ENCODE results near the gene SMIM7.

The SMIM7 gene

DNA sequence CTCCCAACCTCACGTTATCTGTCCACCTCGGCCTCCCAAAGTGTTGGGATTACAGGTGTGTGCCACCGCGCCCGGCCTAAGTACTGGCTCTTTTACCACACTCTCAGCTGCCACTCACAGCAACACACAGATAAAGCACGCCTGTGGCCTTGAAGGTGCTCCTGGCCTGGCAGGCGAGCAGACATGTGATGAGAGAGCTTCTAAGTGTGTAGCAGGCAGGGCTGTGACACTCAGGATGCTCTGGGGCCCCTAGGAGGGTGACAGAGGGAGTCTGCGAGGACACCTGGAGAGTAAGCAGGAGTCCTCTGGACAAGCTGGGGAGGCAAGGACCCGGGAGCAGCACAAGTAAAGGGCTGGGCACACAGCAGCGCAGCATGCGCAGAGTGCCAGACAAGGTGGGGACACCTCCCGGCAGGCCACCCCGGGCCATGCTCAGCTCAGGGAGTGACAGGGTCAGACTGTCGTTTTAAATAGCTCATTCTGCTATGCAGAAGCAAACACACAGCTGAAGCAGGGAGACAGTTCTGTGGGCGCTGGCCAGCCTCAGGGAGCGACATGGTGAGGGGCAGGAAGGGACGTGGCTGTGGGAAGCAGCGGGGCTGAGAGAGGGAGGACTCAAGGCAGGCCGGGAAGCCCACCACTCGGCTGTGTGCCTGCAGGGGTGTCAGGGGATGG, 58.4 kb downstream of the SMIM7 start:
- DNase-seq (ENCODE audit: low read depth, low spot score), result no peak
- TF ChIP-seq POLR2AphosphoS5 (IDR thresholded peaks at IDR 0.05; ENCODE audit: borderline replicate concordance, low read depth, low read length) (no peak), EZH2 (IDR thresholded peaks at IDR 0.05) (no peak), FOXP2 (optimal IDR thresholded peaks at IDR 0.05; ENCODE audit: control extremely low read depth, extremely low read length, insufficient read depth) (no peak)
- no peaks in the 10 kb centered on the region for H3K36me3 ChIP-seq (ENCODE audit: insufficient read depth, low read length)
- no peak overlapping the region for H3K9ac ChIP-seq (ENCODE audit: insufficient read length)
- H3K9me3 ChIP-seq (ENCODE audit: low read depth, low read length), result no peaks in the 10 kb centered on the region
- no peak overlapping the region for H3K4me3 ChIP-seq
- H3K27ac ChIP-seq, result no peak overlapping the region

DNA sequence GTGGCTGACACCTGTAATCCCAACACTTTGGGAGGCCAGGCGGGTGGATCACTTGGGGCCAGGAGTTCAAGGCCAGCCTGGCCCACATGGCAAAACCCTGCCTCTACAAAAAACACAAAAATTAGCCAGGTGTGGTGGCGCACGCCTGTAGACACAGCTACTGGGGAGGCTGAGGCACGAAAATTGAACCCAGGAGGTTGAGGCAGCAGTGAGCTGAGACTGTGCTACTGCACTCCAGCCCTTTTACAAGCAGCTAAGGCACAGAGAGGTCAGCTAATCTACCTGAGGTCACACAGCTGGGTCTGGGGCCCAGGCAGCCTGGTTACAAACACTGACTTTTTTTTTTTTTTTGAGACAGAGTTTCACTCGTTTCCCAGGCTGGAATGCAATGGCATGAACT, 59.1 kb downstream of the SMIM7 start:
- no peak for TF ChIP-seq POLR2AphosphoS5 (IDR thresholded peaks at IDR 0.05; ENCODE audit: borderline replicate concordance, low read depth, low read length)
- no peak for TF ChIP-seq EZH2 (IDR thresholded peaks at IDR 0.05)
- TF ChIP-seq FOXP2 (optimal IDR thresholded peaks at IDR 0.05; ENCODE audit: control extremely low read depth, extremely low read length, insufficient read depth), result no peak
- H3K27ac ChIP-seq, result no peak overlapping the region
- no peaks in the 10 kb centered on the region for H3K36me3 ChIP-seq (ENCODE audit: insufficient read depth, low read length)
- no peak overlapping the region for H3K9ac ChIP-seq (ENCODE audit: insufficient read length)
- no peaks in the 10 kb centered on the region for H3K9me3 ChIP-seq (ENCODE audit: low read depth, low read length)
- no peak overlapping the region for H3K4me3 ChIP-seq
- DNase-seq (ENCODE audit: low read depth, low spot score), result no peak

DNA sequence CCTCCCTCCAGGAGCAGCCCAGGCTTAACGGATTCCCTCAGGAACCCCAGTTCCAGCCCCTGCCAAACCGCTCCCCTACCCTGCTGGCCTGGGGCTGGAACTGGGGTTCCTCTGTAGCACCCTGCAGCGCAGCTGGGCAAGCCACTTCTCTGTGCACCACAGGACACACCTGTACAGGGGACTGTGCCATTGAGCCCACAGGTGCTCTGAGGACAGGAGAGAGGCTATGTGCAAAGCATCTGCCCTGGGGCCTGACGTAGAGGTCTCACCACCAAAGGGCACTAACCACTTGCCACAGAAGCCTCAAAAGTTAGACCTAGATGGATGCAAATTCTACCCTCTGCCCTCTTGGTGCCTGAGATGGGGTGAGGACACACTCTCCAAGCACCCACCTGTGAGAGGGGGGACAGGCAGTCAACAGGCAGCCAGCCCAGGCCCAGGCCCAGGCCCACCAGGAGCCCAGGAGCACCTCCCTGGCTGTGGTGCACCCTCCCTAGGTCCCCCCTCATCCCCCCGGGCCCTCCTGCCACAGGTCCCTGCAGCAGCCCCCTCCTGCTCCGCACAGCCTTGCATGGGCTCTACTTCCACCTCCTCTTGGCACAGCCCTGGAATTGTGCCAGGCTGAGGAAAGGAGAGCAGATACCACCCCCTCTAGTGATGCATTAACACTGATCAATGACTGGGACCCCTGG, 60.1 kb downstream of the SMIM7 start:
- H3K9me3 ChIP-seq (ENCODE audit: low read depth, low read length), result no peaks in the 10 kb centered on the region
- DNase-seq (ENCODE audit: low read depth, low spot score), result no peak
- no peak overlapping the region for H3K27ac ChIP-seq
- TF ChIP-seq FOXP2 (optimal IDR thresholded peaks at IDR 0.05; ENCODE audit: control extremely low read depth, extremely low read length, insufficient read depth) (no peak), EZH2 (IDR thresholded peaks at IDR 0.05) (no peak), POLR2AphosphoS5 (IDR thresholded peaks at IDR 0.05; ENCODE audit: borderline replicate concordance, low read depth, low read length) (no peak)
- H3K4me3 ChIP-seq, result no peak overlapping the region
- no peak overlapping the region for H3K9ac ChIP-seq (ENCODE audit: insufficient read length)
- no peaks in the 10 kb centered on the region for H3K36me3 ChIP-seq (ENCODE audit: insufficient read depth, low read length)

DNA sequence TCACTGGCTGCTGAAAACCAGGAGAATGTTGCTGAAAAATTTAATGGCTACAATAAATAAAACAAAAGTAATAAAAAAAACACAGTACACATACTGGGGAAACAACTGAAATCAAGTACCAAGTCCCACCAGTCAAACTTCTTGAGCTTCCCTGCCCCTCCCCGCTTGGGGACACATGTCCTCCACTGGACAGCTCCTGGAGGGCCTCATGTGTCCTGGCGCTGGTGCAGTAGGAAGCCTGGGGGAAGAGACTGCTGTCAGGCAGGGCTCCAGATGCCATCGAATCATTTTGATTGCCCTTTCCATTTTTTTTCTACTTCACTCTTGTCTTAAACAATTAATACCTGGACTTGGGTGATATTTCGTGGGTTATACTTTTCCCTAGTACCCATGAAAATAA, 61.1 kb downstream of the SMIM7 start:
- Histone ChIP-seq H3K27ac (no peak overlapping the region), H3K36me3 (ENCODE audit: insufficient read depth, low read length) (no peaks in the 10 kb centered on the region), H3K4me3 (no peak overlapping the region), H3K9me3 (ENCODE audit: low read depth, low read length) (no peaks in the 10 kb centered on the region), H3K9ac (ENCODE audit: insufficient read length) (no peak overlapping the region)
- no peak for DNase-seq (ENCODE audit: low read depth, low spot score)
- TF ChIP-seq FOXP2 (optimal IDR thresholded peaks at IDR 0.05; ENCODE audit: control extremely low read depth, extremely low read length, insufficient read depth) (no peak), EZH2 (IDR thresholded peaks at IDR 0.05) (no peak), POLR2AphosphoS5 (IDR thresholded peaks at IDR 0.05; ENCODE audit: borderline replicate concordance, low read depth, low read length) (no peak)

DNA sequence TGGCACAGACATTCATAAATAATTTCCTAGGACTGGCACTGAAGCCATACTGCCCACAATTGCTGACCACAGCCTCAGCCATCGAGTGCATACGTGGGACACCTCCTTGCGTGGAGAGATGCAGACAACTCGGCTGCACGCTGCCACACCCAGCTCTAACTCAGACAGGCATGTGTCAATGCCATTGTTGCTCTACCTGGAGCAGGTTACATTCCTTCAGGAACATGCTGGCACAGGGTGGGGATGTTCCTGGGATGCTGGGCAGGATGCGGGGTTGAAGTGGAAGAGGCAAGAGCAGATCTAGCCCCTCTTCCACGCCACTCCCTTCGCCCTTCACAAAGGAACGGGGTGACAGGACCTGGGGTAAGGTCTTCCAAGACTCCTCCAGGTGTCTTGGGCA, 63.5 kb downstream of the SMIM7 start:
- H3K9me3 ChIP-seq (ENCODE audit: low read depth, low read length), result no peaks in the 10 kb centered on the region
- no peaks in the 10 kb centered on the region for H3K36me3 ChIP-seq (ENCODE audit: insufficient read depth, low read length)
- no peak overlapping the region for H3K27ac ChIP-seq
- no peak overlapping the region for H3K9ac ChIP-seq (ENCODE audit: insufficient read length)
- TF ChIP-seq FOXP2 (optimal IDR thresholded peaks at IDR 0.05; ENCODE audit: control extremely low read depth, extremely low read length, insufficient read depth) (no peak), POLR2AphosphoS5 (IDR thresholded peaks at IDR 0.05; ENCODE audit: borderline replicate concordance, low read depth, low read length) (no peak), EZH2 (IDR thresholded peaks at IDR 0.05) (no peak)
- no peak for DNase-seq (ENCODE audit: low read depth, low spot score)
- no peak overlapping the region for H3K4me3 ChIP-seq

Measured in SK-N-MC (cell line).